Activated T-helper 1 cell treated with Interleukin-2 at 50 U/mL for 16 hours (primary cell): ENCODE data around the gene SEC22A.

Source experiments
- DNase-seq: peaks from one replicate; pipeline ENCODE4 v3.0.0-alpha.2; 2020; ENCODE audit warnings: low read depth

The SEC22A gene

DNA sequence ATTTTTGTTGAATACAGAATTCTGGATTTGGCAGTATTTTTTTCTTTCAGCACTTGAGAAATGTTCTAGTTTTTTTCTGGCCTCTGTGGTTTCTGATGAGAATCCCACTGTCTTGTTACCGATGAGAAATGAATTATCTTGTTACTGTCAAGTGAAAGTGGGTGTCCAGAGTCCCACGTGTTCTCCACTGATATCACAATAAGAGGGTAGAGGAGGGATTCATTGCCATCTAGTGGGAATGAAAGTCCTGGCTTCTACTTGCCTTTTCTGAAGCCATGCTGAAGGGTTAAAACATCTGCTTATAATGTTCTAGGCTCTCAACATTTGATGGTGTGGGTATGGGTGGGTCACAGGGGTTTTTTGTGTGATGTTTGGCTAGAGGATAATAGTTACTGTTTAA lies 66.1 kb downstream of the SEC22A start:
- no peak for DNase-seq

DNA sequence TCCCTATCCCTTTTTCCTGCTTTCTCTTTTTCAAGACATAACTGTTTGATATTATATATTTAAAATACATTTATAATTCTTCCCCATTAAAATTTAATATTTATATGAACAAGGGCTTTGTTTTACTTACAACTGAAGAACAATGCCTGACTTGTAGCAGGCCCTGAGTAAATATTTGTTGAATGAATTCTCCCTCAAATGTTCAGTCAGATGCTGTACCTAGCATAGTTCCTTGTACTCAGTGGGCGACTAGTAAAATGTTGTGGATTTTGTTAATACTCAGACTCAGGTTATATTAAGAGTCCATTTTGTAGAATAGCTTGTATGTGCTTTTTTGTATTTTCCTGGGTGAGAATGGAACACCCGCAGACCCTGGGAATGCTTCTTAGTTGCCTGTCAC lies 69.1 kb downstream of the SEC22A start:
- no peak for DNase-seq

DNA sequence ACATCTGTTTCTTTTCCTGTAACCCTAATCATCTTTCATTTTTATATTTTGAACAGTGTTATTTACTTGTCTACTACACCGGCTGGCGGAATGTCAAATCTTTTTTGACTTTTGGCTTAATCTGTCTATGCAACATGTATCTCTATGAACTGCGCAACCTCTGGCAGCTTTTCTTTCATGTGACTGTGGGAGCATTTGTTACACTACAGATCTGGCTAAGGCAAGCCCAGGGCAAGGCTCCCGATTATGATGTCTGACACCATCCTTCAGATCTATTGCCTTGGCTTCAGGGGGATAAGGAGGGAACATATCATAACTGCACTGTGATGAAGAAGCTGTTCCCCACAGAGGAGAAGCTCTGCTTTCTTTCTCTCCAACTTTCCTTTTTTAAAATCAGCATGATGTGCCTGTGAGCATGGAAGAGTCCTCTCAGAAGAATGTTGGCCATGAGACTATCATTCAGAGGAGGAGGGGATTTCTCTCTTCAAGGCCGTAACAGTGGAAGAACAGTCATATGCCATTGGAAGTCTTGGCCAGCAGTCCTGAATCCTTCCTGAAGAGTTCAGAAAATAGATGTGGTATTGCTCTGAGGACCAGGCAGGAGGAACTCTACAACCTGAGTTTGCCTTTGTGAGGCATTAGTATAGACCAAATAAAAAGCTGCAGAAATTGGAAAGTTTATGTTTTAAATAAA lies 69.9 kb downstream of the SEC22A start:
- DNase-seq: no peak

DNA sequence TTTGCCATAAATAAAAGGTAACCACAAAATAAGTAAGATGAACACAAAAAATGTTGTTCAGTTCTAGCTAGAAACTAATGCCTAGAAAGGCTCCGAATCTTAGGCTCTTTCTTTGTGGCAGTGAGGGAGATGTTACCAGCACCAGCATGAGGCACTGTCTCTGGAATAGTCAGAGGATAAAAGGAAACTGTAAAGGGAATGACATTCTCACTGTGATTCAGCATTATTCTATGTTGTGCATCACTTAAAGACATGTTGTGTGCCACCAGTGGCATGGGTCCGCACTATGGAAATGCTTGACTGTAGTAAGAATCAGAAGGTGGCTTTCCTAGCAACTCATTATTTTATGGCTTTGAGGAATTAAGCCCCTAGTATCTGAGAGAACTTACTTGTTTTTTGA lies 70.8 kb downstream of the SEC22A start:
- DNase-seq: no peak

DNA sequence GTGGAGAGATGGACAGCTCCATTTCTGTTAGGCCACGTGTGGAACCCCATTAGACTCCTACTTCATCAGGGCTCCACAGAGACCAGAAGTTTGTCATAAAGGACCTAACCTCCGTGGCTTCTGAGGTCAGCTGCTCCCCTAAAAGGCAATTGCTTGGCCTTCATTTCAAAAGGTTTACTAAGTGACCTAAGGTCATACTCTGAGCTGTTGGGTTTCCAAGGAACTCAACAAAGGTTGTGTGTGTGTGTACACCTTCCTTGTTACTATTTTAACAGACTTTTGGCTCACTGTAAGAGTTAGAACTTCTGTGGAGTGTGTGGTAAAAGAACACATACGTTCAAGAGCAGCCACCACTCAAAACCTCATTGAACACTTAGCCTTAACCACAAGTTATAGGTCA lies 73.9 kb downstream of the SEC22A start:
- DNase-seq: no peak

DNA sequence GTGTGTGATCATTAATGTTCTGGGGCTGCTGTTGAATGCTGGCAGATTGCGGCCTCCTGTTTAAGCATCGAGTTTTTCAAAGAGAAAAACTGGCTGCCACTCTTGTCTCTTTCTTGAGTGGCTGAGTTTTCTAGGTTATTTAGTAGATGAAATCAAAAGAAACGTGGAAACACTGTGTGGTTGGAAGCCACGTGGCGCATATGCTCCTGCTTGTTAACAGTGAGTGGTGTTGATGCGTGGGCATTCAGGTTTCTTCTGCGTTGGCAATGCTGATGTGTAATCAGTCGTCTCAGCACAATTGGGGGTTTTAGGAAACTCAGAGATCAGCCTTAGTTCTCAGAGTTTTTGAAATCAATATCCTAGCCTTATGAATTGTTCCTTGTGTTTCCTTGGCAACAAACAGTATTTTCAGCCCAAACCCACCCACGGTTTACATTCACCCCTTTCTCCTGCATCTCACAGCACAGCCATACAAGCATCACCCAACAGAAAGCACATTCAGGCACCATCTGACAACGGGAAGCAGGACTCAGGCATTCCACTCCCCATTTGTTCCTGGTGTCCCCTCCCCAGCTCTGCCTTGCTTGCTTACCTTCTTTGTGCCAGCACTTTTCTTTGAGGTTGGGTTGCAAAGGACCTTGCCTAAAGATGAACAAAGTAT lies 74.7 kb downstream of the SEC22A start:
- DNase-seq: no peak

DNA sequence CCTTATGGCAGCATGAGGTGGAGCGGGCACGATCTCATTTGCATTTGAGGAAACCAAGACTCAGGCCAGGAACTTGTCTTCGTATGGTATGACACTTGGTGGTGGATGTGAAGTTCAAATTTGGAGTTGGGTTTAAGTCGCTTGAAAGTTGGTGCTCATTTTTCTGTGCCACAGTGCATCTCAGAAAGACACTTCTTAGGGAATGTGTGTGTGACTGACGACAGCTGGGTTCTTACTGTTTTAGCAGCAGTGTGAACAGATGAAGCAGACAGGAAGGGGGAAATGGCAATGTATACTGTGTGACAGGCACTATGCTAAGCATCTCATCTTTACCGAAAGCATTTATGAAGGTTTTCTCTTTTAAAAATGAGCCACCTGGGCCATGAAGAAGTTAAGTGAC lies 75.4 kb downstream of the SEC22A start:
- DNase-seq: no peak

DNA sequence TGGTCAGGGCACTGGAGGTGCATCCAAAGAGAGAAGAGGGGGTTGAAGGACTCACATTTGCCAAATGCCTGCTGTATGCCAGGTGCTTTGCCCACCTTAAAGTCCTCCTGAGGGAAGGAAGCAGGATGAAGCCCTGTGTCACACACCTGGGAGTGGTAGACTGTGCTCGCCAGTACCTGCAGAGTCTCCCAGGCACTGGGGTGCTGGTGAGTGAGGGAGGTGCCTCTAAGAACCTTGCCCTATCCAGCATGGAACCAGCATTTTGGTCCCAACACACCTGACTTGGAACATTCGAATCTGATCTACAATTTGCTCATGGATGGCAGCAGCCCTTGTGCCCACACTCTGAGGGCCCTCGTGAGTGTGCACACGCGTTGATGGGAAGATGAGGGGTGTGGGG lies 76.7 kb downstream of the SEC22A start:
- DNase-seq: no peak

DNA sequence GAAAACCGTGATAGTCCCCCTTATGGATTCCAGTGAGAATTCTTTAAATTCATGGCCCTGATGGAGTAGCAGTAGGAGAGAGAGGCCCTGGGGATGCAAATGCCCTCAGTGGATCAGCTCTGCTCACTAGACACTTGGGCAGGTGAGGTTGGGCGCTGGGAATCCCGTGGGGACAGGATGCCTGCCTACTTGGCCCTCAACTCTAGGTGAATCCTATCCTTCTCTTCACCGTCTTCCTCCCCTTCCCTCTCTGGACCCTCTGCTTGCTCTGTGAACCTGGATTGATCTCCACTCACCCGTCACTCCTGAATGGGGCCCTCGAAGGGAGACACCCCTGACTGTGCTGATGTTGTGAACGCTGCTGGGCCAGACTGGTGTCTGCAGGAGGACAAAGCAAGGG lies 77.4 kb downstream of the SEC22A start:
- no peak for DNase-seq

DNA sequence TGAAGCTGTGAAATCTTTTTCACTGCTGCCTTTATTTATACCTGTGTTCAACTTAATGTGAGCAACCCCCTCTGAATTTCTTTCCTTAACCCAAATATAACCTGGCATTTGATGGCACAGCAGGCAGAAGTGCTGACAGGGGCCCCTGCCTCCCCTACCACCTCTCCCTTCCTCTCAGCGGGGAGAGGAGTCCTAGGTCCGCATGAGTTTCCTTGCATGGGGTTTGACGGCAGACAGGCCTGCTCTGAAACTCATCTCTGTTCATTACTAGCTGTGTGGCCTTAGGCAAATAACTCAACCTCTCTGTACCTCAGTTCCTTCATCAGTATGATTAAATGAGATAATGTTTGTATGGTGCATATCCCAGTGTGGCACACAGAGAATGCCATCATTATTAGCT lies 79.7 kb downstream of the SEC22A start:
- no peak for DNase-seq

DNA sequence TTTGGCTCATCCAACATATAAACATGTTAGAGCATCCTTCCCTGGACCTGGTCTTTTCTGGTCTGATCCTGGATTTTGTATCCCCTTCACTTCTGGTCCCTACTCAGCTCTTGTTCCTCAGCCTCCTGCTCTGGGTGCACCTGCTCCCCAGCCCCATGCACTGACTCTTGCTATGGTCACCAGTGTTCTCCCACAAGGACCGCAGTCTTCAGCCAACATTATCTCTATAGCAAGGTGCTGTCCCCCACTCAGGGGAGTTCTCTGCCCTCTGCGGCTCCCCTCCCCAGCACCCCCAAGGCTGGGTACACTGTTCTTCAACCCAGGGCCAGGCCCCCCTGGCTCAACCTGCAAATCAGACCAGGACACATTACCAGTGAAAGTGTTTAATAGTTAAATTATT lies 80.2 kb downstream of the SEC22A start:
- no peak for DNase-seq

DNA sequence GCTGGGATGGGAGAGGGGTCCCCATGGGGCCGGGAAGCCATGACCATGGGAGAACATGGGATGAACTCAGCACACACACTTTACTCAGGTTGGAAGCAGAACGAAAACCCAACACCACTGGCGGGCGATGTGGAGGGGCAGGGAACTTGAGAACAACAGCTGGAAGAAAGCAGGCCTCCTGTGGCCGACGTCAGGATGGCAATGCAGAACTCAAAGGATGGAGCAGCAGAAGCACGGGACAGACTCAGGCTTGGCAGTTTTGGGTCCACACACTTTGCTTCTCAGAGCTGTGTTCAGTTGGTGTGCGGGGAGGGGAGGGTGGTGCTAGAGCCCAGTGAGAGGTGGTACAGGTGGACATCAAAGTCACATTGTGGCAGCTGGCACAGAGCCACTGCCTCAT lies 80.7 kb downstream of the SEC22A start:
- DNase-seq: no peak

DNA sequence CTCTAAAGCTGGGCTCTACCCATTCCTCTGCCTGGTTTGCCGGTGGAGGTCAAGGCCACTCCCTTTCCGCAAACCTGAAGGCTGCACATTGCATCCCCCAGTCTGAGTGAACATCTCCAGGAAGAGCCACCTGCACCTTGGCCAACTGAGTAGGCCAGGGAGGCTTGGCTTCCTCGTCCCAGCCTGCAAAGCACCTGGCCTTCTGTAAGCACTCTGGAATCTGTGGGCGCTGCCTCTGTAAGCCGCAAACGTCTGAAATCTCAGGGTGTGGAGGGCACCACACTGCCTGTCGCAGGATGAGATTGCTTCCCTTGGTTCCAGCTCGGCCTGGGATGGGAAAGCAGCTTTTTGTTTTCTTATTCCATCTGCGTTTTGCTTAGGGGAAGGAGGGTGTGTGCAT lies 81.3 kb downstream of the SEC22A start:
- no peak for DNase-seq

DNA sequence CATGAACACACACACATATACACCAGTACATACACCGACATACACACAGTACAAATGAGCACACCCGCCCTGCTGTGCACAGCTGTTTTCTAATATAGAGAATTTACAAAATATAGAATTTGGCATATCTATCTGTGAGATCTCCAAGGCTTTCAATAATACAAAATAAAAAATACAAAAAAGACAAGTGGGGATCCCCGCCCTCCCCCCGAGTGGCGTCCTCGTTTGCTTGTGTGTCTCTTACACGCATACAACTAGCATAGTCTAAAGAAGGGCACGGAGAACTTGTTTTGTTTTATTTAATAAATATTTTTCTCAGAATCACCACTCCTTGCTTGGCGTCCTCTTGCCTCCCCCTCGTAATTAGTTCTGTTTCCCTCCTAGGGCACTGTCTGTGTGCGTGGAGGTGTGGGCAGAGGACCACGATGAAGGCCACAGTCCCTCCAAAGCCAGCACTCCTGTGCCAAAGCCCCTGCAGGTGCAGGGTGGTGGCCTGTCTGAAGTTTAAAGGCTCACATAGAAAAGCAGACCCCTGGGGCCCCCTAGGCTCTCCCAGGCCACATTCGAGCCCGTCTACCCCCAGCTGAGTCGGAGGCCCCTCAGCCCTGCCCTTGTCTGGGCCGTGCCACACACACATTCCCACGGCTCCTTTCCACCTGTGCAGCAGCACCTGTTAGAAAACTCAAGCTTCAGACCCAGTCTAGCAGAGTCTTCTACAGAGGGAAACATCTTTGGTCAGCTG lies 82.1 kb downstream of the SEC22A start:
- DNase-seq: no peak

DNA sequence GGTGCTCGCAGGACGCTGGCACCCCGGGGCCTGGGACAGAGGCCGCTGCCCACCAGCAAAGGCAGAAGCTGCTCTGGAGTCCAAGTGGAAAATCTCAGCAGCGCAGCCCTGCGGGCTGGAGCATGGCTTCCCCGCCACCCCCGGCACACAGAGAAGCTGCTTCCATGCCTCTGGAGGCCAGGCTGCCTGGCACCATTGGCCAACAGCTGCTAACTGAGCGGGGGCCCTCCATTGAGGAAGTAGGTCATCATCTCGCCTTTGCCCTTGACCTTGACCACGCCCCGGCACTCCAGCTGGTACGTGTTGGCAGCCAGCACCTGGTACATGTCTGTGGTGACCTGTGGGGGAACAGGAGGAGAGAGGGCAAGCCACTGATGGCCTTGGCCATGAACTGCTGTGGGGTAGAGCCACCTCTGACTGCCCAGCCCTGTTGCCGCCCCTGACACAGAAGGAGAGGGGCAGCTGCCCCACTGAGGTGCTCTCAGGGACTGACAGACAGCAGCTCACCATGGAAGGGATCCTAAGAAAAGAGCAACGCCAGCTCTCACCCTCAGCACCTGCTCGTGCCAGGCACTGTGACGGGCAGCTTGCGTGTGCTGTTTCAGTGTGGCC lies 82.8 kb downstream of the SEC22A start:
- DNase-seq: no peak

DNA sequence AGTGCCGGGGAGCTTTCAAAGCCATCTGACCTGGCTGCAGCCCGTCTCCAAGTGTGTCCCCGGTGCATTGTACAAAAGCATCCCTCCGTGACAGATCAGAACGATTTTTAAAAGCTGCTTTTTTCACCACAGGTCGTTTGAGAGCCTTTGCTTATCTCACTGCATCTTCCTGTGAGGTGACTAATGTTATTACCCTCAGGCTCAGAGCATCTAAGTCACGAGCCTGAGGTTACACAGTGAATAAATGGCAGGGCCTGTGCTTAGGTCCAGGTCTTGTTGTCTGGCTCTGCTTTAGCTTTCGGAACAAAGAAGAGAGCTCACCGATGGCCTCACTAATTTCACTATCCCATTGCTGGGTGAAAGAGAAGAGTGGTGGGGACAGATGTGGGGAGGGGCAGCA lies 83.3 kb downstream of the SEC22A start:
- DNase-seq: no peak

DNA sequence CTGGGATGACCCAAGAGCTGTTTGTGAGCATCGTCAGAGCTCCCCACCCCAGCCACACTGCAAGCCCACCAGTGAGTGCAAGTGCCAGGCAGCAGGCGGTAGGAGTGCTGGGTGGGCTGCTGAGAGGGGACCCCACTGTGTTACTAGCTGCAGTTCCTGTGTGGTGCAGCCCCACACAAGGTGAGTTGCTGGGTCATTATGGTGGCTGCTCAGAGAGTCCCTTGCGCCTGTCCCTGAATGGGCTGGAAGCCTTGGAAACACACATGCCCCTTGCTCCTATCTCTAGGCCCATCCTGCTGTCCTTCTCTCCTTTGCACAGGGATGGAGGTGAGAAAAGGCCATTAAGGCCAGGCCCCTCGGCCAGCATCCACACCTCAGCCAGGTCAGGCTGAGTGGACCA lies 83.7 kb downstream of the SEC22A start:
- no peak for DNase-seq

DNA sequence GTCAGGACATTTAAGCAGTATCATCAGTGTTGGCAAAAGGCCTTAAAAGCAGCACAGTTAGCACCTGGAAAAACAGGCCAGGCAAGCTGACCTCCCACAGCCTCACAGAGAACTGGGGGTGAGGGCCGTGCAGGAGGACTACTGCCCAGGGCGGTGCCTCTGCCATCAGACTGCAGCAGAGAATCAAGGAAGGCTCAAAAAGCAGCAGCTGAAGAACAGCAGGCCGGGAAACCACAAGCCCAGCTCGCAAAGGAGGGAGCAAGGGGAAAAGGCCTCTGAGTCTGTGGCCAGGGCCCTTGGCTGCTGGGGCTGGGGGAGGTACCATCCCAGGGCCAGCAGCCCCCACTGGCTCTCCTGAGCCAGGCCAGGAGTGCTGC lies 84.2 kb downstream of the SEC22A start:
- DNase-seq: no peak

DNA sequence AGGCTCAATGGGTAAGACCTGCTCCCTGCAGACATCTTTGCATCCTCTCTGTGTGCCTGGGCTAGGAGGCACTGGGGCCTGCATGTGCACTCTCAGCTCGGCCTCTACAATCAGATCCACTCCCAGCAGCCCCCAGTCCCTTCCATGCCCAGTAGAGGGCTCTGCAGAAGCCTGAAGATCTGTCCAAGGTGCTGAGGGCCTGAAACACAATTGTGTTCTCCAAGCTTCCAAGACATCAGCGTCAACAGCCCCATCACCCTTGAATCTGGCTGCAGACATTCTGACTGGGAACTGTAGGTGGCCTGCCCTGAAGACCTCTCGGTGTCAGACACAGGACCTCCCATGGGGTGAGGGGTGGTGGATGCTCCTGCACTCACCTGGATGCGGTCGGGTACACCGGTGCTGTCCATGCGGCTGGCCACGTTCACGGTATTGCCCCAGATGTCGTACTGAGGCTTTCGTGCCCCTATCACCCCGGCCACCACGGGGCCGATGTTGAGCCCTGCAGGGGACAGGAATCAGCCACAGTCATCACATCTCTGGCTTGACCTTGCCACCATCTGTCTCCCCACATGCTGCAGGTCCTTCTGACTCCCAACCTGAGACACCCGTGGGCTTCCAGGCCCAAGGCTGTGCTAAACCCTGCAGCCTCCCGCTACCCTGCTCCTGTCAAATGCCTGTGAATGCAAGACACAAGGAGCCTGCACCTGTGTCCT lies 84.7 kb downstream of the SEC22A start:
- DNase-seq: no peak

DNA sequence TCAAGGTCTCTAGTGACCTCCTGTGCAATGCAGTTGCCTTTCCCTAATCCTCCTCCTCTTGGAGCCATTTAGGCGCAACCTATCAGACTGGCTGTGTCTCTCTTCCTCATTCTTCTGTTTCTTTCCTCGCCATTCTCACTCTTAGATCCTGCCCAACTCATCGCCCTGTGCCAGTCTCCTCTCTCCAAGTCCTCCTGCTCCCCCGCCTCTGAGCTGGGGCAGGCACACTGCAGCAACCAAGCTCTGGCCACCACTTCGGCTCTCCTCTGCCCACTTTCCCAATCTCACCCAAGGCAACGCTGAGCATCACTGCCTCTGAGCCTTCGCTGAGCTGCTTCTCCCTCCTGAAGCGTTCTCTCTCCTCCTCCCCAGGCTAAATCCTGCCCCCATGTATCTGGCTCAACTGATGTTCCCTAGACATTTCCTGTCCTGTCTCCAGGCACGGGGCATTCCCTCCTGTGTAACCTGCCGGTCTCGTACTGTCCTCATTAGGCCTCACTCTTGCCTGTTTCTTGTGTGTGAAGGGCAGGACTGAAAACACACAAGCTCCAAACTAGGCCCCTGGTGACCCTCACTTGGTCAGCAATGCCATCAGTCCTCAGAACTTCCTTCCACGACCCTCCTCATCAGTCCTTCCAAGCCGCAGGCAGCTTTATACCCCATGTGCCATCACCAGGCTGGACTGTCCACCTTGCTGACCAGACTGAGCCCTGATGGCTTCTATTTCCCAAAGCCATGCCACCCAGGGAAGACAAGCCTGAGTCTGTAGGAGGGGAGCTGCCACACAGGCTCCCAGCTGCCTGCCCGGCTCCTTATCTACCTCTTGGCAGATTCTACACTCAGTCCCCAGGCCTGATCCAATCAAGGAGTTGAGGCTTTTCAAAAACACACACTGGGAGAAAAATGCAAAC lies 85.6 kb downstream of the SEC22A start:
- DNase-seq: no peak

DNA sequence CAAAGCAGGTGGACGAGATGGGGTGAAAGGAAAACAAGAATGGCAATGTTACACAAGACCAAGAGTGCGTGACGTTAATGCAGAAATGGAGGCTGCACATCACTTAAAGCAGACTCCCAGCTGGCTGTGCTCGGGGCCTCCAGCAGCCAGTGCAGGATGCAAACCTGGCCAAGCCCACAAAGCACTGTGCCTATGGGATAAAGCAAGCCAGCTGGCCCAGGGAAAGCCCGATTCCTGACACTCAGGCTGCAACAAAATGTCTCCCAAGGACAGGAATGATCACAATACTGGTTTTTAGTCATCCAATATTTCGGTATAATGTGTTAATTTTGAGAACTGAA lies 86.2 kb downstream of the SEC22A start:
- DNase-seq: no peak
